NCI-H460 (cell line): Measurements from ENCODE around the gene ANXA6. TPM values are rescaled to one million over a fixed set of nuclear protein-coding genes. Genes with fewer than 3 reads are reported as not detected.

Experiments used
- DNase-seq: peaks from one replicate; pipeline ENCODE4 v3.0.0-alpha.2; 2016; ENCODE audit warnings: low read depth; ENCODE audit errors: extremely low read depth
- total RNA-seq: library from RNA; depleted of rRNA; stranded (reverse); fragments of >200 nt; shearing (Covaris generic); gene quantifications from 2 replicates; pipeline ENCODE4 v1.2.3, GENCODE V29; 2014

ANXA6 gene
- total RNA-seq, 1 experiment from 2014 or later, result 30.6 TPM

- DNase-seq, result no peak
These were observed 51.1 kb downstream of the ANXA6 start for GRCh38 chr5:151106509-151106908.

- DNase-seq, result no peak
These were observed 51.5 kb downstream of the ANXA6 start for GRCh38 chr5:151106043-151106442.

GRCh38 chr5:151105561-151105960 is 52.0 kb downstream of the ANXA6 start:
- DNase-seq, result no peak

- no peak for DNase-seq
These were observed 52.8 kb downstream of the ANXA6 start for GRCh38 chr5:151104795-151105194.

GRCh38 chr5:151101746-151102145 is 55.8 kb downstream of the ANXA6 start:
- DNase-seq, result no peak

- no peak for DNase-seq
These were observed 56.4 kb downstream of the ANXA6 start for GRCh38 chr5:151101151-151101550.

GRCh38 chr5:151100681-151101080 is 56.9 kb downstream of the ANXA6 start:
- no peak for DNase-seq

GRCh38 chr5:151098768-151099121 is 58.8 kb downstream of the ANXA6 start:
- DNase-seq, result no peak

- DNase-seq, result no peak
These were observed 59.5 kb downstream of the ANXA6 start for GRCh38 chr5:151097820-151098767.

GRCh38 chr5:151097061-151097460 is 60.5 kb downstream of the ANXA6 start:
- no peak for DNase-seq

- no peak for DNase-seq
These were observed 61.6 kb downstream of the ANXA6 start for GRCh38 chr5:151096001-151096373.

- no peak for DNase-seq
These were observed 62.1 kb downstream of the ANXA6 start for GRCh38 chr5:151095341-151096000.

GRCh38 chr5:151094852-151095245 is 62.7 kb downstream of the ANXA6 start:
- DNase-seq, result no peak

- no peak for DNase-seq
These were observed 63.3 kb downstream of the ANXA6 start for GRCh38 chr5:151094030-151094851.

- peak; percentile 39 for DNase-seq
These were observed 64.1 kb downstream of the ANXA6 start for GRCh38 chr5:151093476-151093889.

- no peak for DNase-seq
These were observed 64.8 kb downstream of the ANXA6 start for GRCh38 chr5:151092762-151093161.

- no peak for DNase-seq
These were observed 67.9 kb downstream of the ANXA6 start for GRCh38 chr5:151089726-151090125.

GRCh38 chr5:151088986-151089385 is 68.6 kb downstream of the ANXA6 start:
- no peak for DNase-seq

GRCh38 chr5:151087486-151087885 is 70.1 kb downstream of the ANXA6 start:
- no peak for DNase-seq

GRCh38 chr5:151086905-151087360 is 70.6 kb downstream of the ANXA6 start:
- no peak for DNase-seq
